HG03108 (cell line): ENCODE measurements around the gene ZNF784.
A peak's percentile ranks its signal among the peaks of the same experiment; 100 is the strongest.

Experiments used
- ATAC-seq: cut with Tn5 transposase; IDR thresholded peaks from one replicate; pipeline ENCODE4 v1.9.1; 2021; ENCODE audit warnings: moderate library complexity; ENCODE audit not compliant: unreplicated experiment

ZNF784 gene

GRCh38 chr19:55621673-55622231 is 2.6 kb downstream of the ZNF784 start:
- ATAC-seq = no peak

GRCh38 chr19:55621205-55621672 is 3.1 kb downstream of the ZNF784 start:
- no peak for ATAC-seq

- no peak for ATAC-seq
Measured at GRCh38 chr19:55620410-55621204, 3.8 kb downstream of the ZNF784 start.

GRCh38 chr19:55619286-55619685 is 5.1 kb downstream of the ZNF784 start:
- ATAC-seq = no peak

GRCh38 chr19:55618426-55618825 is 5.9 kb downstream of the ZNF784 start:
- ATAC-seq = no peak

GRCh38 chr19:55617426-55617825 is 6.9 kb downstream of the ZNF784 start:
- no peak for ATAC-seq

- no peak for ATAC-seq
Measured at GRCh38 chr19:55616395-55616875, 7.9 kb downstream of the ZNF784 start.

GRCh38 chr19:55615543-55616394 is 8.6 kb downstream of the ZNF784 start:
- ATAC-seq = no peak

- ATAC-seq = no peak
Measured at GRCh38 chr19:55614711-55615542, 9.4 kb downstream of the ZNF784 start.

GRCh38 chr19:55613930-55614710 is 10.2 kb downstream of the ZNF784 start:
- ATAC-seq = no peak

GRCh38 chr19:55613396-55613795 is 11.0 kb downstream of the ZNF784 start:
- no peak for ATAC-seq

GRCh38 chr19:55611983-55612645 is 12.3 kb downstream of the ZNF784 start:
- no peak for ATAC-seq

GRCh38 chr19:55611300-55611982 is 12.9 kb downstream of the ZNF784 start:
- no peak for ATAC-seq

- no peak for ATAC-seq
Measured at GRCh38 chr19:55609326-55609725, 15.0 kb downstream of the ZNF784 start.

GRCh38 chr19:55606817-55607216 is 17.5 kb downstream of the ZNF784 start:
- no peak for ATAC-seq

GRCh38 chr19:55606471-55606787 is 17.9 kb downstream of the ZNF784 start:
- ATAC-seq = no peak

- no peak for ATAC-seq
Measured at GRCh38 chr19:55605637-55606470, 18.5 kb downstream of the ZNF784 start, which contains the start of gene ZNF865. Gene ZNF865 (plus strand): TSS chr19:55605647. CDS start chr19:55613619, 7,972 bp downstream.

- ATAC-seq = peak; percentile 62
Measured at GRCh38 chr19:55605207-55605636, 19.1 kb downstream of the ZNF784 start.
